Tongue (tissue), 2 donors: ENCODE results near the gene SLC6A17. TPM values are rescaled to one million over a fixed set of nuclear protein-coding genes. Genes with fewer than 3 reads are reported as not detected.
A peak's percentile ranks its signal among the peaks of the same experiment; 100 is the strongest.

Experiments
- DNase-seq: peaks from one replicate; pipeline ENCODE4 v3.0.0-alpha.2; 2015
- total RNA-seq: library from RNA; depleted of rRNA; stranded (reverse); fragments of >200 nt; gene quantifications from one replicate; pipeline ENCODE4 v1.2.3, GENCODE V29; 2014

SLC6A17 gene
- total RNA-seq, 1 donor from 2014 or later = under 0.01 TPM

- DNase-seq = no peak
Observed at GRCh38 chr1:110223127-110223526, 72.8 kb downstream of the SLC6A17 start.

GRCh38 chr1:110223581-110223980 lies 73.3 kb downstream of the SLC6A17 start:
- no peak for DNase-seq

- no peak for DNase-seq
Observed at GRCh38 chr1:110224240-110224995, 74.1 kb downstream of the SLC6A17 start.

GRCh38 chr1:110225212-110225611 lies 74.9 kb downstream of the SLC6A17 start:
- no peak for DNase-seq

- DNase-seq = no peak
Observed at GRCh38 chr1:110225756-110226404, 75.6 kb downstream of the SLC6A17 start.

- peak; percentile 78 for DNase-seq
Observed at GRCh38 chr1:110227774-110228173, 77.5 kb downstream of the SLC6A17 start.

- DNase-seq = peak; percentile 74
Observed at GRCh38 chr1:110228381-110228780, 78.1 kb downstream of the SLC6A17 start.

GRCh38 chr1:110228869-110229268 lies 78.6 kb downstream of the SLC6A17 start:
- no peak for DNase-seq

GRCh38 chr1:110229348-110230001 lies 79.2 kb downstream of the SLC6A17 start:
- DNase-seq = peak; percentile 14

GRCh38 chr1:110230381-110231199 lies 80.3 kb downstream of the SLC6A17 start:
- no peak for DNase-seq

- no peak for DNase-seq
Observed at GRCh38 chr1:110233861-110234260, 83.6 kb downstream of the SLC6A17 start.

- DNase-seq = no peak
Observed at GRCh38 chr1:110234691-110235090, 84.4 kb downstream of the SLC6A17 start.

- DNase-seq = peak; percentile 38
Observed at GRCh38 chr1:110235181-110235833, 85.0 kb downstream of the SLC6A17 start.

GRCh38 chr1:110235834-110236682 lies 85.8 kb downstream of the SLC6A17 start:
- DNase-seq = no peak

- peak; percentile 37 for DNase-seq
Observed at GRCh38 chr1:110237386-110238152, 87.3 kb downstream of the SLC6A17 start.

GRCh38 chr1:110239441-110240430 lies 89.4 kb downstream of the SLC6A17 start:
- peak; percentile 83 for DNase-seq

- peak; percentile 57 for DNase-seq
Observed at GRCh38 chr1:110240476-110241210, 90.3 kb downstream of the SLC6A17 start.

GRCh38 chr1:110241516-110241915 lies 91.2 kb downstream of the SLC6A17 start:
- DNase-seq = no peak
